Body of pancreas (tissue), 4 donors: Measurements from ENCODE around the gene BABAM2.

Experiments
- POLR2A ChIP-seq, 3 donors: fragments of 450-650 bp; IDR thresholded peaks; one replicate each; pipeline ENCODE4 v1.6.1; 2016; ENCODE audit warnings: antibody characterized with exemption in 3 of 3, mild to moderate bottlenecking in 2 of 3
- TF ChIP-seq, protein P1 (sequence below), 7 experiments: fragments of 450-650 bp in 4 of 7; fragments of 200-600 bp in 3 of 7; sonication (generic) in 3 of 7; IDR thresholded peaks; one replicate each; pipeline ENCODE4 v1.5.1; 2016 to 2019; ENCODE audit warnings: antibody characterized with exemption in 7 of 7

DNA sequence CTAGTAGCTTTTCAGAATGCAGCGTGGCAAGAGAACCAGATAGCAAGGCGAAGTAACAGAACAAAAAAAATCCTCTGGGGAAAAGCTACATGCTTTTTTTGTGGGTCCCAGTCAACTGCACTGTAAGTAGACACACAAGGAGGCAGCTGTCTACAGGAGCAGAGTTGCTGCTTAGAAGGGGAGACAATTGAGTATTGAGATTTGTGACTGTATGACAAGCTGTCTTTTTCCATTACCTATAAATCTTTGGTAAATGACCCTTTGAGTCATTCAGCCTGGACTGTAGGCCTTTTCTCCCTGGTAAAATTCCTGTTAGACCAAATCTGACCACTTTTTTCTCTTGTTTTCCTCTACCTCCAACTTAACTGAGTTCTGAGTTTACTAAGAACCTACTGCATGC lies 358.0 kb downstream of the BABAM2 start:
- TF ChIP-seq, protein P1, sequence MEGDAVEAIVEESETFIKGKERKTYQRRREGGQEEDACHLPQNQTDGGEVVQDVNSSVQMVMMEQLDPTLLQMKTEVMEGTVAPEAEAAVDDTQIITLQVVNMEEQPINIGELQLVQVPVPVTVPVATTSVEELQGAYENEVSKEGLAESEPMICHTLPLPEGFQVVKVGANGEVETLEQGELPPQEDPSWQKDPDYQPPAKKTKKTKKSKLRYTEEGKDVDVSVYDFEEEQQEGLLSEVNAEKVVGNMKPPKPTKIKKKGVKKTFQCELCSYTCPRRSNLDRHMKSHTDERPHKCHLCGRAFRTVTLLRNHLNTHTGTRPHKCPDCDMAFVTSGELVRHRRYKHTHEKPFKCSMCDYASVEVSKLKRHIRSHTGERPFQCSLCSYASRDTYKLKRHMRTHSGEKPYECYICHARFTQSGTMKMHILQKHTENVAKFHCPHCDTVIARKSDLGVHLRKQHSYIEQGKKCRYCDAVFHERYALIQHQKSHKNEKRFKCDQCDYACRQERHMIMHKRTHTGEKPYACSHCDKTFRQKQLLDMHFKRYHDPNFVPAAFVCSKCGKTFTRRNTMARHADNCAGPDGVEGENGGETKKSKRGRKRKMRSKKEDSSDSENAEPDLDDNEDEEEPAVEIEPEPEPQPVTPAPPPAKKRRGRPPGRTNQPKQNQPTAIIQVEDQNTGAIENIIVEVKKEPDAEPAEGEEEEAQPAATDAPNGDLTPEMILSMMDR (IDR thresholded peaks at IDR 0.05): no peak
- TF ChIP-seq POLR2A (IDR thresholded peaks at IDR 0.05): no peak
